GM21528 (cell line): ENCODE results near the gene ZNF79.

Source experiments
- ATAC-seq: cut with Tn5 transposase; IDR thresholded peaks from one replicate; pipeline ENCODE4 v1.9.1; 2021; ENCODE audit warnings: mild to moderate bottlenecking, moderate library complexity; ENCODE audit not compliant: unreplicated experiment, low FRiP score

Gene ZNF79

GRCh38 chr9:127491516-127491915 is 67.3 kb downstream of the ZNF79 start:
- ATAC-seq, result no peak

- ATAC-seq, result no peak
Observed at GRCh38 chr9:127492616-127493015, 68.4 kb downstream of the ZNF79 start.

DNA sequence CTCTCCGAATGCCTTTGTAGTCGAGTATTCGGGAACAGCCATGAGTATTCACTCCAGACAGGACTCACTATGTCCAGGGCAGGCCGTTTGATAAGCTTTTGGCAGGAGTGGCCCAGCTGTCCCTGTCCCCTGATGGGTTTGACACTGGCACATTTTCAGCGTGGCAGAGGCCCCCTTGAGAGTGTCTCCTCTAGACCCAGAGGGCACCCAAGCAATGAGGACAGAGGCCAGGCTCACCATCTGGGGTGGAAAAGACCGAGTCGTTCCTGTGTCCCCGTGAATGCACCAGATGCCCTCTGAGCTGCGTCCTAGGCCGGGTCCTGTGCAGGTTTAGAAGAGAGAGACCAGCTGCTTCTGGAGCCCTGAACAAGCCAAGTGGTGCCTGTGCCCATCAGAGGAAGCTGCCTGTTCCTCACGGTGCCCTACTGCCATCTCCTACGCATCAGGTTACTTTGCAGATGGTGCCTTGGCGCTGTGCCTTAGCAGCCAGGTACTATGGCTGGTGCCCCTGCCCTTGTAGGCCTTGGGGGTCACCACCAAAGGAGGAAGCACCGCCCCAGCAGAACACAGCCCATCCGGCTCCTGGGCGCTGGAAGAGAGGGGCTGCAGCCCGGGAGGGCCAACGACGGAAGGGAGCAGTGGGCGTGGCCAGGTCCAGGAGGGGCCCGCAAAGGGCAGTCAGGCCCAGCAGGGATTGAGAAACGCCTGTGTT is 69.6 kb downstream of the ZNF79 start:
- no peak for ATAC-seq

- ATAC-seq, result no peak
Observed at GRCh38 chr9:127494304-127494702, 70.1 kb downstream of the ZNF79 start.
